Neural progenitor cell (in vitro differentiated cells): ENCODE data around the gene SHOC2. TPM values are rescaled to one million over a fixed set of nuclear protein-coding genes. Genes with fewer than 3 reads are reported as not detected.

Experiments used
- DNase-seq: peaks from one replicate; pipeline ENCODE4 v3.0.0-alpha.2; 2016; ENCODE audit warnings: low spot score
- H2AFZ ChIP-seq: fragments of 200-600 bp; sonication (generic); replicated peaks from 2 replicates; pipeline ENCODE4 v1.6.1; 2016; ENCODE audit warnings: antibody characterized with exemption
- H3F3A ChIP-seq: fragments of 200-600 bp; sonication (generic); 2 replicates; pipeline ENCODE4 v1.6.1; 2016; ENCODE audit warnings: antibody characterized with exemption, low read depth
- H3K27ac ChIP-seq: fragments of 200-600 bp; sonication (generic); 2 replicates; pipeline ENCODE4 v1.5.1; 2016; ENCODE audit warnings: mild to moderate bottlenecking
- H3K27me3 ChIP-seq: fragments of 200-600 bp; sonication (generic); 2 replicates; pipeline ENCODE4 v1.6.1; 2016; ENCODE audit warnings: mild to moderate bottlenecking, moderate library complexity
- H3K36me3 ChIP-seq: fragments of 200-600 bp; sonication (generic); 2 replicates; pipeline ENCODE4 v1.5.1; 2016
- H3K4me1 ChIP-seq: fragments of 200-600 bp; sonication (generic); 2 replicates; pipeline ENCODE4 v1.6.1; 2016; ENCODE audit warnings: mixed run types
- H3K4me2 ChIP-seq: fragments of 200-600 bp; sonication (generic); 2 replicates; pipeline ENCODE4 v1.6.1; 2016
- H3K4me3 ChIP-seq: fragments of 200-600 bp; sonication (generic); 2 replicates; pipeline ENCODE4 v1.5.1; 2016
- H3K79me2 ChIP-seq: fragments of 200-600 bp; sonication (generic); 2 replicates; pipeline ENCODE4 v1.6.1; 2016; ENCODE audit warnings: low read depth
- H3K9ac ChIP-seq: fragments of 200-600 bp; sonication (generic); 2 replicates; pipeline ENCODE4 v1.6.1; 2016
- H3K9me3 ChIP-seq: fragments of 200-600 bp; sonication (generic); 2 replicates; pipeline ENCODE4 v1.5.1; 2016; ENCODE audit warnings: low read depth
- H4K20me1 ChIP-seq: fragments of 200-600 bp; sonication (generic); 2 replicates; pipeline ENCODE4 v1.6.1; 2016; ENCODE audit warnings: low read depth
- H3K27ac Mint-ChIP-seq: 3 replicates; pipeline ENCODE4 v1.8.0; 2021; ENCODE audit warnings: mixed read lengths
- H3K27me3 Mint-ChIP-seq: 2 replicates; pipeline ENCODE4 v1.8.0; 2022; ENCODE audit warnings: low read depth, mild to moderate bottlenecking, inconsistent platforms, moderate library complexity, mixed read lengths; ENCODE audit not compliant: insufficient read depth
- H3K36me3 Mint-ChIP-seq: 3 replicates; pipeline ENCODE4 v1.8.0; 2021; ENCODE audit warnings: mixed read lengths
- H3K4me1 Mint-ChIP-seq: 3 replicates; pipeline ENCODE4 v1.8.0; 2021; ENCODE audit warnings: mixed read lengths
- H3K4me3 Mint-ChIP-seq: 3 replicates; pipeline ENCODE4 v1.8.0; 2021; ENCODE audit warnings: mild to moderate bottlenecking, moderate library complexity, mixed read lengths
- H3K9me3 Mint-ChIP-seq: 3 replicates; pipeline ENCODE4 v1.8.0; 2020; ENCODE audit warnings: mixed read lengths
- EZH2 ChIP-seq: fragments of 200-600 bp; sonication (generic); IDR thresholded peaks from 2 replicates; pipeline ENCODE4 v1.6.1; 2017; ENCODE audit warnings: antibody characterized with exemption, mild to moderate bottlenecking, moderate library complexity
- EZH2phosphoT487 ChIP-seq: fragments of 200-600 bp; sonication (generic); IDR thresholded peaks from 2 replicates; pipeline ENCODE4 v1.6.1; 2017; ENCODE audit warnings: antibody characterized with exemption
- total RNA-seq: library from RNA; depleted of rRNA; stranded (reverse); fragments of >200 nt; gene quantifications from 2 replicates; pipeline ENCODE4 v1.2.3, GENCODE V29; 2015; ENCODE audit warnings: low replicate concordance
- TF ChIP-seq, protein P1 (sequence below): fragments of 200-600 bp; sonication (generic); IDR thresholded peaks from 2 replicates; pipeline ENCODE4 v1.5.1; 2017; ENCODE audit warnings: antibody characterized with exemption, mild to moderate bottlenecking

SHOC2 gene
- total RNA-seq, 1 donor from 2014 or later, result 54.9 TPM

DNA sequence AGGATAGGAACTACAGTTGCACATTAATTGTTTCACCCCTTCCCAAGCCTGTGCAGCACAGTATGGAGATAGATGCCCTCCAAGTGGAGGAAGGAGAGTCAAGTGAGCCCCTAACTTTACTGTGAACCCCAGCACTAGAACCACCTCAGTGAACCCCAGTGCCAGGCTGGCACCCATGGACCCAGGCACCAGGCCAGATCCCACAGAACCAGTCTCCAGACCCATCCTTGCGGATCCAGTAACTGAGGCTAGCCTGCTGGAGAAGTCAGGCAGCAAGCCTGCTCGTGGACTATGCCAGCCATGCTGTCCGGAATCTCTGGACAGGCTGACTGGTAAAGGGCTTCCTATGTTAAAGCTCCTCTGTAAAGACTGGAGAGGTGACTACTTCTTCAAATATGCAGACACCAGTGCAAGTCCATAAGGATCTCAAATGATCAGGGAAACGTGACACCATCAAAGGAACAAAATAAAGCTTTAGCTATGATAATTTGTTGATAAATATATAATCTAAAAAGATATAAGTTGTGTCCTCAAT lies 27.7 kb downstream of the SHOC2 start:
- no peaks in the 10 kb centered on the region for H3K4me1 ChIP-seq
- H3K27ac ChIP-seq, result no peak overlapping the region
- H3K9me3 ChIP-seq, result no peaks in the 10 kb centered on the region
- no peak for DNase-seq
- H3K27me3 Mint-ChIP-seq, result no peaks in the 10 kb centered on the region
- H3K36me3 Mint-ChIP-seq, result peaks cover 69% of the 10 kb centered on the region
- no peaks in the 10 kb centered on the region for H3K27me3 ChIP-seq
- H3K36me3 ChIP-seq, result no peaks in the 10 kb centered on the region
- H3K4me1 Mint-ChIP-seq, result no peaks in the 10 kb centered on the region
- H3K4me3 ChIP-seq, result no peak overlapping the region
- no peak overlapping the region for H2AFZ ChIP-seq
- peaks cover 96% of the 10 kb centered on the region for H3K79me2 ChIP-seq
- no peak overlapping the region for H3K4me3 Mint-ChIP-seq
- peaks cover 8% of the 10 kb centered on the region for H4K20me1 ChIP-seq
- H3K4me2 ChIP-seq, result no peak overlapping the region
- TF ChIP-seq, protein P1, sequence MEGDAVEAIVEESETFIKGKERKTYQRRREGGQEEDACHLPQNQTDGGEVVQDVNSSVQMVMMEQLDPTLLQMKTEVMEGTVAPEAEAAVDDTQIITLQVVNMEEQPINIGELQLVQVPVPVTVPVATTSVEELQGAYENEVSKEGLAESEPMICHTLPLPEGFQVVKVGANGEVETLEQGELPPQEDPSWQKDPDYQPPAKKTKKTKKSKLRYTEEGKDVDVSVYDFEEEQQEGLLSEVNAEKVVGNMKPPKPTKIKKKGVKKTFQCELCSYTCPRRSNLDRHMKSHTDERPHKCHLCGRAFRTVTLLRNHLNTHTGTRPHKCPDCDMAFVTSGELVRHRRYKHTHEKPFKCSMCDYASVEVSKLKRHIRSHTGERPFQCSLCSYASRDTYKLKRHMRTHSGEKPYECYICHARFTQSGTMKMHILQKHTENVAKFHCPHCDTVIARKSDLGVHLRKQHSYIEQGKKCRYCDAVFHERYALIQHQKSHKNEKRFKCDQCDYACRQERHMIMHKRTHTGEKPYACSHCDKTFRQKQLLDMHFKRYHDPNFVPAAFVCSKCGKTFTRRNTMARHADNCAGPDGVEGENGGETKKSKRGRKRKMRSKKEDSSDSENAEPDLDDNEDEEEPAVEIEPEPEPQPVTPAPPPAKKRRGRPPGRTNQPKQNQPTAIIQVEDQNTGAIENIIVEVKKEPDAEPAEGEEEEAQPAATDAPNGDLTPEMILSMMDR, result no peak
- TF ChIP-seq EZH2, result no peak
- TF ChIP-seq EZH2phosphoT487, result no peak
- peaks cover 62% of the 10 kb centered on the region for H3K9me3 Mint-ChIP-seq
- no peak overlapping the region for H3K9ac ChIP-seq
- no peaks in the 10 kb centered on the region for H3F3A ChIP-seq
- H3K27ac Mint-ChIP-seq, result no peak overlapping the region

DNA sequence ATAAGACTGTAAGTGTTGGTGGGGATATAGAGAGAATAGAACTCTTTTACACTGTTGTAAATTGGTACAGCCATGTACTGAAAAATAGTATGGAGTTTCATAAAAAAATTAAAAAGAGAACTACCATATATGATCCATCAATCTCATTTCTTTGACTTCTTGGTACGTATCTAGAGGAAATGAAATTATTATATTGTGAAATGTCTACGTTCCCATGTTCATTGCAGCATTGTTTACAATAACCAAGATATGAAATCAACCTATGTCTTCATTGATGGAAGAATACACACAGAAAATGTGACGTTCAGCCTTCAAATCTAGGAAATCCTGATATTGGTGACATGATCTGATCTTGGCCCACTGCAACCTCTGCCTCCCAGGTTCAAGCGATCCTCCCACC lies 32.0 kb downstream of the SHOC2 start:
- no peak overlapping the region for H2AFZ ChIP-seq
- DNase-seq, result no peak
- Mint-ChIP-seq H3K9me3 (peaks cover 35% of the 10 kb centered on the region), H3K4me3 (no peak overlapping the region), H3K27ac (no peak overlapping the region), H3K27me3 (no peaks in the 10 kb centered on the region), H3K4me1 (no peaks in the 10 kb centered on the region), H3K36me3 (peaks cover 47% of the 10 kb centered on the region)
- no peak overlapping the region for H3K4me2 ChIP-seq
- no peak overlapping the region for H3K9ac ChIP-seq
- no peaks in the 10 kb centered on the region for H3F3A ChIP-seq
- no peaks in the 10 kb centered on the region for H3K4me1 ChIP-seq
- H4K20me1 ChIP-seq, result peaks cover 12% of the 10 kb centered on the region
- no peak for TF ChIP-seq EZH2phosphoT487
- TF ChIP-seq, protein P1, result no peak
- no peak for TF ChIP-seq EZH2
- no peaks in the 10 kb centered on the region for H3K36me3 ChIP-seq
- H3K79me2 ChIP-seq, result peaks cover 96% of the 10 kb centered on the region
- H3K27me3 ChIP-seq, result no peaks in the 10 kb centered on the region
- no peak overlapping the region for H3K4me3 ChIP-seq
- H3K9me3 ChIP-seq, result no peaks in the 10 kb centered on the region
- no peak overlapping the region for H3K27ac ChIP-seq

DNA sequence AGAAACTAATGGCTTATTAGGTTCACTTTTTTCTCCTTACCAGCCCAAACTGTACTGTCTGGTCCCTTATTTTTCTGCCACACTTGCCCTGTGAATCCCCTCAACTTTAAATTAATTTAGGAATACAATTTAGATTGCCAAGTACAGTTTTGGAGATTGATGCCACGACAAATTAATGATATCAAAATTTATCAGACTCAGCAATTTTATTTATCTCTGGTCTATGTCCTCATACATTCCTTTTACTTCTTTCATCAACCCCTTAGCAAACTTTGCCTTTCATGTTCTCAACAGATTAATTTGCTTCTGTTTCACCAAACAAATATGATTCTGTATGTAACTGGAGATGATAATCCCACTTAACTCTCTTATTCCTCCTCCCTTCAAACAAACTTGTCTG lies 38.2 kb downstream of the SHOC2 start:
- Histone ChIP-seq H4K20me1 (peaks cover 52% of the 10 kb centered on the region), H3K4me2 (no peak overlapping the region), H2AFZ (no peak overlapping the region), H3K79me2 (peaks cover 100% of the 10 kb centered on the region), H3K36me3 (no peaks in the 10 kb centered on the region), H3K27ac (no peak overlapping the region), H3F3A (no peaks in the 10 kb centered on the region), H3K9me3 (no peaks in the 10 kb centered on the region), H3K4me3 (no peak overlapping the region), H3K4me1 (no peaks in the 10 kb centered on the region), H3K9ac (no peak overlapping the region), H3K27me3 (no peaks in the 10 kb centered on the region)
- Mint-ChIP-seq H3K36me3 (peaks cover 7% of the 10 kb centered on the region), H3K27ac (no peak overlapping the region), H3K4me3 (no peak overlapping the region), H3K27me3 (no peaks in the 10 kb centered on the region), H3K4me1 (no peaks in the 10 kb centered on the region), H3K9me3 (no peaks in the 10 kb centered on the region)
- TF ChIP-seq, protein P1, result no peak
- TF ChIP-seq EZH2 (no peak), EZH2phosphoT487 (no peak)
- no peak for DNase-seq
